ENCODE measurements around the gene ZSCAN22. TPM values are rescaled to one million over a fixed set of nuclear protein-coding genes. Genes with fewer than 3 reads are reported as not detected.
"Not testable (repeated sequence)": the region's sequence is repeated elsewhere in the genome, so short reads cannot be mapped to it uniquely, and the experiment has no call there.

ZSCAN22 gene
- total RNA-seq, 1 donor from 2014 or later, result 1.5 TPM

DNA sequence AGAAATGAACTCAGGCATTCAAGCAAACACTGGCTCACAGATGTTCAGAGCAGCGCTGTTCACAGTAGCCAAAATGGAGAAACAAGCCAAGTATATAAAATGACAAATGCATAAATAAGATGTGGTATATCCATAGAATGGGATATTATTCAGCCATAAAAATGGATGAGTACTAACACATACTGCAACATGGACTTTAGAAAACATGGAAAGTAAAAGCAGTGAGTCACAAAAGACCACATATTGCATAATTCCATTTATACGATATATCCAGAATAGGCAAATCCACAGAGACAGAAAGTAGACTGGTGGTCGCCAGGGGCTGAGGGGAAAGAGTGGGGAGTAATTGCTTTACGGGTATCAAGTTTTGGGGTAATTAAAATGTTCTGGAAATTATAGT lies 47.4 kb downstream of the ZSCAN22 start:
- no peak for TF ChIP-seq EZH2phosphoT487 (IDR thresholded peaks at IDR 0.05)
- TF ChIP-seq EZH2 (IDR thresholded peaks at IDR 0.05), result no peak
- TF ChIP-seq, protein P1, sequence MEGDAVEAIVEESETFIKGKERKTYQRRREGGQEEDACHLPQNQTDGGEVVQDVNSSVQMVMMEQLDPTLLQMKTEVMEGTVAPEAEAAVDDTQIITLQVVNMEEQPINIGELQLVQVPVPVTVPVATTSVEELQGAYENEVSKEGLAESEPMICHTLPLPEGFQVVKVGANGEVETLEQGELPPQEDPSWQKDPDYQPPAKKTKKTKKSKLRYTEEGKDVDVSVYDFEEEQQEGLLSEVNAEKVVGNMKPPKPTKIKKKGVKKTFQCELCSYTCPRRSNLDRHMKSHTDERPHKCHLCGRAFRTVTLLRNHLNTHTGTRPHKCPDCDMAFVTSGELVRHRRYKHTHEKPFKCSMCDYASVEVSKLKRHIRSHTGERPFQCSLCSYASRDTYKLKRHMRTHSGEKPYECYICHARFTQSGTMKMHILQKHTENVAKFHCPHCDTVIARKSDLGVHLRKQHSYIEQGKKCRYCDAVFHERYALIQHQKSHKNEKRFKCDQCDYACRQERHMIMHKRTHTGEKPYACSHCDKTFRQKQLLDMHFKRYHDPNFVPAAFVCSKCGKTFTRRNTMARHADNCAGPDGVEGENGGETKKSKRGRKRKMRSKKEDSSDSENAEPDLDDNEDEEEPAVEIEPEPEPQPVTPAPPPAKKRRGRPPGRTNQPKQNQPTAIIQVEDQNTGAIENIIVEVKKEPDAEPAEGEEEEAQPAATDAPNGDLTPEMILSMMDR (IDR thresholded peaks at IDR 0.05), result no peak
- no peak overlapping the region for H3K4me3 Mint-ChIP-seq
- H3K4me1 Mint-ChIP-seq, result peaks cover 3% of the 10 kb centered on the region

GRCh38 chr19:58376724-58377123 lies 49.9 kb downstream of the ZSCAN22 start:
- H3K9me3 Mint-ChIP-seq; H3F3A ChIP-seq (ENCODE audit: low read depth); H3K36me3 Mint-ChIP-seq; H3K9me3 ChIP-seq (ENCODE audit: low read depth); H3K4me3 Mint-ChIP-seq; H3K27ac ChIP-seq; H2AFZ ChIP-seq (replicated peaks); H3K4me2 ChIP-seq; H3K27me3 Mint-ChIP-seq (ENCODE audit: insufficient read depth, low read depth); H3K9ac ChIP-seq; H4K20me1 ChIP-seq (ENCODE audit: low read depth); DNase-seq (ENCODE audit: low spot score); H3K4me3 ChIP-seq; H3K27me3 ChIP-seq; H3K79me2 ChIP-seq (ENCODE audit: low read depth); H3K36me3 ChIP-seq; H3K27ac Mint-ChIP-seq; H3K4me1 ChIP-seq: not testable (repeated sequence)
- peaks cover 14% of the 10 kb centered on the region for H3K4me1 Mint-ChIP-seq

More for the DNA sequence above, 47.4 kb downstream of the ZSCAN22 start:
- Mint-ChIP-seq H3K27me3 (ENCODE audit: insufficient read depth, low read depth) (peaks cover 4% of the 10 kb centered on the region), H3K9me3 (no peaks in the 10 kb centered on the region), H3K36me3 (peaks cover 5% of the 10 kb centered on the region), H3K27ac (no peak overlapping the region)
- H3K79me2 ChIP-seq (ENCODE audit: low read depth), result peaks cover 2% of the 10 kb centered on the region
- no peaks in the 10 kb centered on the region for H3K36me3 ChIP-seq
- DNase-seq (ENCODE audit: low spot score), result no peak
- no peaks in the 10 kb centered on the region for H3K9me3 ChIP-seq (ENCODE audit: low read depth)
- no peak overlapping the region for H2AFZ ChIP-seq (replicated peaks)
- no peaks in the 10 kb centered on the region for H3K27me3 ChIP-seq
- no peak overlapping the region for H3K27ac ChIP-seq
- H3K4me2 ChIP-seq, result no peak overlapping the region
- no peak overlapping the region for H3K4me3 ChIP-seq
- no peak overlapping the region for H3K9ac ChIP-seq
- H3F3A ChIP-seq (ENCODE audit: low read depth), result peaks cover 3% of the 10 kb centered on the region
- H3K4me1 ChIP-seq, result no peaks in the 10 kb centered on the region
- no peaks in the 10 kb centered on the region for H4K20me1 ChIP-seq (ENCODE audit: low read depth)

- Histone ChIP-seq H3K27ac (no peak overlapping the region), H2AFZ (replicated peaks) (no peak overlapping the region), H3K4me1 (peaks cover 5% of the 10 kb centered on the region), H3K79me2 (ENCODE audit: low read depth) (peaks cover 7% of the 10 kb centered on the region), H4K20me1 (ENCODE audit: low read depth) (no peaks in the 10 kb centered on the region), H3K4me2 (peak overlapping the region; percentile 89), H3F3A (ENCODE audit: low read depth) (peaks cover 8% of the 10 kb centered on the region), H3K9ac (no peak overlapping the region), H3K9me3 (ENCODE audit: low read depth) (no peaks in the 10 kb centered on the region), H3K4me3 (no peak overlapping the region), H3K36me3 (no peaks in the 10 kb centered on the region), H3K27me3 (no peaks in the 10 kb centered on the region)
- H3K4me1 Mint-ChIP-seq, result peaks cover 18% of the 10 kb centered on the region
- no peaks in the 10 kb centered on the region for H3K36me3 Mint-ChIP-seq
- no peak for DNase-seq (ENCODE audit: low spot score)
- peak overlapping the region; percentile 50 for H3K27ac Mint-ChIP-seq
- peak overlapping the region; percentile 90 for H3K4me3 Mint-ChIP-seq
- TF ChIP-seq, protein P1 (IDR thresholded peaks at IDR 0.05), result no peak
- TF ChIP-seq EZH2phosphoT487 (IDR thresholded peaks at IDR 0.05), result no peak
- no peak for TF ChIP-seq EZH2 (IDR thresholded peaks at IDR 0.05)
- no peaks in the 10 kb centered on the region for H3K9me3 Mint-ChIP-seq
- H3K27me3 Mint-ChIP-seq (ENCODE audit: insufficient read depth, low read depth), result peaks cover 9% of the 10 kb centered on the region
Measured at GRCh38 chr19:58379246-58379645, 52.5 kb downstream of the ZSCAN22 start.

- Histone ChIP-seq H4K20me1 (ENCODE audit: low read depth) (no peaks in the 10 kb centered on the region), H3K36me3 (no peaks in the 10 kb centered on the region), H3K4me2 (peak overlapping the region; percentile 89), H3K9me3 (ENCODE audit: low read depth) (no peaks in the 10 kb centered on the region), H3F3A (ENCODE audit: low read depth) (peaks cover 8% of the 10 kb centered on the region), H3K27ac (no peak overlapping the region), H3K4me3 (peak overlapping the region; percentile 84), H3K79me2 (ENCODE audit: low read depth) (peaks cover 7% of the 10 kb centered on the region), H3K4me1 (peaks cover 5% of the 10 kb centered on the region), H2AFZ (replicated peaks) (peak overlapping the region; percentile 75), H3K27me3 (no peaks in the 10 kb centered on the region), H3K9ac (peak overlapping the region; percentile 73)
- Mint-ChIP-seq H3K27me3 (ENCODE audit: insufficient read depth, low read depth) (peaks cover 11% of the 10 kb centered on the region), H3K4me3 (peak overlapping the region; percentile 90), H3K9me3 (no peaks in the 10 kb centered on the region), H3K36me3 (no peaks in the 10 kb centered on the region), H3K27ac (peak overlapping the region; percentile 50), H3K4me1 (peaks cover 20% of the 10 kb centered on the region)
- TF ChIP-seq EZH2phosphoT487 (IDR thresholded peaks at IDR 0.05) (no peak), EZH2 (IDR thresholded peaks at IDR 0.05) (no peak)
- TF ChIP-seq, protein P1 (IDR thresholded peaks at IDR 0.05), result no peak
- no peak for DNase-seq (ENCODE audit: low spot score)
Measured at GRCh38 chr19:58380037-58380661, 53.4 kb downstream of the ZSCAN22 start.
